WI38 (cell line): ENCODE data around the gene TTC5.
"Not testable (repeated sequence)": the region's sequence is repeated elsewhere in the genome, so short reads cannot be mapped to it uniquely, and the experiment has no call there.

Source experiments
- H3K4me3 ChIP-seq: 2 replicates; pipeline ENCODE4 v1.5.1; 2011; ENCODE audit warnings: low read depth, mild to moderate bottlenecking, control low read depth, low read length
- TF ChIP-seq, protein P1 (sequence below): IDR thresholded peaks from 2 replicates; pipeline ENCODE4 v1.5.1; 2012; ENCODE audit warnings: low read depth, mild to moderate bottlenecking, control low read depth, low read length

Gene TTC5

DNA sequence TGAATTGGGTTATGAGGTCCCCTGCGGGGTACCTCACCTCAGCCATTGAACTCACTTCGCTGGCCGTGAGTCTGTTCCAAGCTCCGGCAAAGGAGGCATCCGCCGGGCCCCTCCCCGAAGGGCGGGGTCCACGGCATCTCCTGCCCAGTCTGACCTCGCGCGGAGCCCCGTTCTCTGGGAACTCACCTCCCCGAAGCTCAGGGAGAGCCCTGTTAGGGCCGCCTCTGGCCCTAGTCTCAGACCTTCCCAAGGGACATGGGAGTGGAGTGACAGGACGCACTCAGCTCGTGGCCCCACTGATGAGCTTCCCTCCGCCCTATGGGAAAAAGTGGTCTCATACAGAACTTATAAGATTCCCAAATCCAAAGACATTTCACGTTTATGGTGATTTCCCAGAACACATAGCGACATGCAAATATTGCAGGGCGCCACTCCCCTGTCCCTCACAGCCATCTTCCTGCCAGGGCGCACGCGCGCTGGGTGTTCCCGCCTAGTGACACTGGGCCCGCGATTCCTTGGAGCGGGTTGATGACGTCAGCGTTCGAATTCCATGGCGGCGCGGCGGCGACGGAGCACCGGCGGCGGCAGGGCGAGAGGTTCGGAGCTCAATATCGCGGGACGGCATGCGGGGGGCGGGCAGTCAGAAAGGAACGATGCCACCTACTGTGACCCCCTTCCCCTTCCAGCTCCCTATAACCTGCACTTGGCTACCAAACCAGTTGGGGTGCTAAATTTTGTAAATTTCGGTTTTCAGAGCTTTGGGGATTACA lies 37.5 kb upstream of the TTC5 start, which contains the start of gene PARP2:
Gene PARP2 (plus strand): TSS at position 544 of the 770 bp plus-strand sequence. CDS start 7 bp downstream, at position 551.
- H3K4me3 ChIP-seq = peak within 1 kb of the TSS; percentile 94
- TF ChIP-seq, protein P1, sequence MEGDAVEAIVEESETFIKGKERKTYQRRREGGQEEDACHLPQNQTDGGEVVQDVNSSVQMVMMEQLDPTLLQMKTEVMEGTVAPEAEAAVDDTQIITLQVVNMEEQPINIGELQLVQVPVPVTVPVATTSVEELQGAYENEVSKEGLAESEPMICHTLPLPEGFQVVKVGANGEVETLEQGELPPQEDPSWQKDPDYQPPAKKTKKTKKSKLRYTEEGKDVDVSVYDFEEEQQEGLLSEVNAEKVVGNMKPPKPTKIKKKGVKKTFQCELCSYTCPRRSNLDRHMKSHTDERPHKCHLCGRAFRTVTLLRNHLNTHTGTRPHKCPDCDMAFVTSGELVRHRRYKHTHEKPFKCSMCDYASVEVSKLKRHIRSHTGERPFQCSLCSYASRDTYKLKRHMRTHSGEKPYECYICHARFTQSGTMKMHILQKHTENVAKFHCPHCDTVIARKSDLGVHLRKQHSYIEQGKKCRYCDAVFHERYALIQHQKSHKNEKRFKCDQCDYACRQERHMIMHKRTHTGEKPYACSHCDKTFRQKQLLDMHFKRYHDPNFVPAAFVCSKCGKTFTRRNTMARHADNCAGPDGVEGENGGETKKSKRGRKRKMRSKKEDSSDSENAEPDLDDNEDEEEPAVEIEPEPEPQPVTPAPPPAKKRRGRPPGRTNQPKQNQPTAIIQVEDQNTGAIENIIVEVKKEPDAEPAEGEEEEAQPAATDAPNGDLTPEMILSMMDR = no peak

DNA sequence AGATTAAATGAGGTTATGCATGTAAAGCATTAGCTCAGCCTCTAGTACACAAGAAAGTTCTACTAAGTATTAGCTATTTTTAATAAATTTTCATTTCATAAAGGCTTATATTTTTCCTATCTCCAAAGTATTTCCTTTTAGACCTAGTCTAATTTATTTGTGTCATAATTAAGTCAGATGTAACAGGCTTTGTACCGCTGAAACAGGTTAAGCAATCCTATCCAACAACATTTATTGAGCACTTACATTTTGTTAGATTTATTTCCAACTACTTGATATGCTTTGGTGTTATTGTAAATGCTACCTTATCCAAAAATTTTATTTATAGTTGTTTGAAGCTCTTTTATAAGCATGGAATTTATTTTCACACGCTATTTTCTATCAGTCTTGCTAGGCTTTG lies 35.9 kb upstream of the TTC5 start:
- peak overlapping the region; percentile 82 for H3K4me3 ChIP-seq
- TF ChIP-seq, protein P1 = no peak

DNA sequence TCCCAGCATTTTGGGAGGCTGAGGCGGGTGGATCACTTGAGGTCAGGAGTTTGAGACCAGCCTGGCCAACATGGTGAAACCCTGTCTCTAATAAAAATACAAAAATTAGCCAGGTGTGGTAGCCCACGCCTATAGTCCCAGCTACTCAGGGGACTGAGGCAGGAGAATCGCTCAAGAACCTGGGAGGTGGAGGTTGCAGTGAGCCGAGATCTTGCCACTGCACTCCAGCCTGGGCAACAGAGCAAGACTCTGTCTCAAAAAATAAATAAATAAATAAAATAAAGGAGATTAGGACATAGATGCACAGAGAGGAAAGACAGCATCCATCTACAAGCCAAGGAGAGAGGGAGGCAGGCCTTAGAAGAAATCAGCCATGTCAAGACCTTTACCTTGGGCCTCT lies 35.3 kb upstream of the TTC5 start:
- H3K4me3 ChIP-seq = not testable (repeated sequence)

DNA sequence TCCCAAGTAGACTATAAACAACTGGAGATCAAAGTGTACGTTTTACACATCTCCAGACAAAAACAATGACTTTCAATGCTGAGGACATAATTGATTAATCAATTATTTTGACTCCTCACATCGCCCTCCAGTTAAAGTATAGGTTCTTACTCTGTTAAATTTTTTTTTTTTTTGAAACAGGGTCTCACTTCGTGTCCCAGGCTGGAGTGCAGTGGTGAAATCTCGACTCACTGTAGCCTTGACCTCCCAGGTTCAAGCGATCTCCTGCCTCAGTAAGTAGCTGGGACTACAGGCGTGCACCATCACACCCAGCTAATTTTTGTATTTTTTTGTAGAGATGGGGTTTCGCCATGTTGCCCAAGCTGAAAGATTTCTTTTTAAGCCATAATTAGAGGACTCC lies 28.3 kb upstream of the TTC5 start:
- no peak overlapping the region for H3K4me3 ChIP-seq
- TF ChIP-seq, protein P1 = no peak

DNA sequence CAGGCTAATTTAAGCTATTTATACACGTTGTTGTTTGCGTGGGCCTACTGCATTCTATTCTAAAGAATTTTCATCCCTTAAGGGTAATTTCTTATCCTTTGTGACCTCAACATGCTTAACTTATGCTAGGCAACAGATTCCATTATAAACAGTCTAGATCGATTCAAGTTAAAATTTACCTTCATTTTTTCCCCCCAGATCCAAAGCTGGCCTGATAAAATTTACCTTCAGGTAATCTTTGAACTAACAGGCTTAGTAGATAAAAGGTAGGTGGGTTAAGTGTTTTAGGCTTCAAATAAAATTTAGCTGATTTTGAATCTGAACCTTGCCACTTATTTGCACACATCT lies 27.7 kb upstream of the TTC5 start:
- H3K4me3 ChIP-seq = peak overlapping the region; percentile 92
- TF ChIP-seq, protein P1 = no peak

DNA sequence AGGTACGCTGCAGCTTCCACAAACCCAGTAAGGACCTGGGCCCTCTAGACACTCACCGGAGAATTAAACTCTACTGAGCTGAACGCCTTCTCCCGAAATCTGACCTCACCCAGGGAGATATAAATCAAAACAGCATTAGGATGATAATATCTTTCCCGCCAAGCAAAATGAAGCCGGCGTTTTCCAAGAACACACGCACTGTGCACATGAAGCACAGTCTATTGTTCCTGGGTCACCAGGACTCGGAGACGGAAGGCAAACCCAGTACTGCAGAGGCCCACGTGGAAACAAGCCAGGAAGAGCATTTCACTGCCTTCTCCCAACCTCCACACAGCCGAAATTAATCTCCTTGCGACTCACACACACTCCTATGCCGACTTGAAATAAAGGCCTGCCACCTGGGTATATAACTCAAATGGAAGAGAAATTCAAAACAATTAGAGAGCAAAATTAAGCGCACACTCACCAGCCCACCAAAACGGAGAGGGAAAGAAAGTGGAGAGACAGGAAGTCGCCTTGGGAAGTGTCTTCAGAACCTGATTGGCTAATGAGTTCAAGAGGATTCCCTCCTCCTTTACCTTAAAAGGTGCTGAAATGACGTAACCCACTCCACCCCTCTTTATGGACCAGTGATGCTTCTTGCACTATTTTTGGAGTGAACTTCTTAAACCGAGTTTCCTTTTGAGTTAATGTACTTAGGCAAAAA lies 27.2 kb upstream of the TTC5 start, which contains the start of gene CCNB1IP1:
Gene CCNB1IP1 (minus strand): TSS at position 492 of the 706 bp plus-strand sequence. CDS start 16,756 bp downstream, outside the sequence.
- TF ChIP-seq, protein P1 = no peak

DNA sequence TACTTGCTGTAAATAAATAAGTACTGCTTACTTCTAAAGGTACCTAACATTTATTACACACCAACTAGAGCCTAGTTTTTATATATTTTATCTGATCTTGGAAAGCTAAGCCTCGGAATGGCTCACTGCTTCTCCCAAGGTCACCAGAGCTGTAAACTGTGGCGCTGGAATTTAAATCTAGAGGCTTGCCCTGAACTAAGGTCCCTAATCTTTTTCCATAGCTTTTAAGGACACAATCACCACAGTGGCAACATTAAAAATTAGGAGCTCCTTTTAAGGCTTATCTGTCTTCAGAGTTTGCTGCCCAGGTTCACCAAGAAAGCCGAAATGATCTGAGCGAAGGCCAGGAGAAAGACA lies 26.7 kb upstream of the TTC5 start:
- peak overlapping the region; percentile 92 for H3K4me3 ChIP-seq
- TF ChIP-seq, protein P1 = no peak

More for the DNA sequence above, 27.2 kb upstream of the TTC5 start, which contains the start of gene CCNB1IP1:
- peak within 1 kb of the TSS; percentile 92 for H3K4me3 ChIP-seq
